Measurements from ENCODE around the gene HSD17B7. TPM values are rescaled to one million over a fixed set of nuclear protein-coding genes. Genes with fewer than 3 reads are reported as not detected.
A peak's percentile ranks its signal among the peaks of the same experiment; 100 is the strongest.

The HSD17B7 gene
- total and polyA plus RNA-seq, 2 donors, result 10.0 to 26.4 TPM

- no peak overlapping the region for H3K4me3 ChIP-seq (ENCODE audit: low read depth, low read length)
- no peak for DNase-seq (ENCODE audit: extremely low spot score)
- WGBS, result 72% methylated on average over 2 of the region's 2 CpGs
- H3K36me3 ChIP-seq (ENCODE audit: insufficient read depth), result no peaks in the 10 kb centered on the region
- H3K4me1 ChIP-seq (ENCODE audit: insufficient read depth), result no peaks in the 10 kb centered on the region
- H3K27ac ChIP-seq (ENCODE audit: low read depth), result no peak overlapping the region
Measured at GRCh38 chr1:162823771-162824525, 33.4 kb downstream of the HSD17B7 start.

- no peak overlapping the region for H3K4me3 ChIP-seq (ENCODE audit: low read depth, low read length)
- 95% methylated on average over 1 of the region's 1 CpG for WGBS
- H3K36me3 ChIP-seq (ENCODE audit: insufficient read depth), result no peaks in the 10 kb centered on the region
- DNase-seq (ENCODE audit: extremely low spot score), result no peak
- no peaks in the 10 kb centered on the region for H3K4me1 ChIP-seq (ENCODE audit: insufficient read depth)
- H3K27ac ChIP-seq (ENCODE audit: low read depth), result no peak overlapping the region
Measured at GRCh38 chr1:162829268-162829667, 38.8 kb downstream of the HSD17B7 start.

GRCh38 chr1:162832470-162832869 lies 42.0 kb downstream of the HSD17B7 start:
- H3K36me3 ChIP-seq (ENCODE audit: insufficient read depth), result no peaks in the 10 kb centered on the region
- WGBS, result 75% methylated on average over 3 of the region's 3 CpGs
- no peak overlapping the region for H3K27ac ChIP-seq (ENCODE audit: low read depth)
- H3K4me1 ChIP-seq (ENCODE audit: insufficient read depth), result no peaks in the 10 kb centered on the region
- no peak for DNase-seq (ENCODE audit: extremely low spot score)
- H3K4me3 ChIP-seq (ENCODE audit: low read depth, low read length), result no peak overlapping the region

GRCh38 chr1:162835157-162835899 lies 44.8 kb downstream of the HSD17B7 start:
- 63% methylated on average over 3 of the region's 3 CpGs for WGBS
- no peak for DNase-seq (ENCODE audit: extremely low spot score)
- H3K27ac ChIP-seq (ENCODE audit: low read depth), result no peak overlapping the region
- H3K4me1 ChIP-seq (ENCODE audit: insufficient read depth), result no peaks in the 10 kb centered on the region
- no peaks in the 10 kb centered on the region for H3K36me3 ChIP-seq (ENCODE audit: insufficient read depth)
- H3K4me3 ChIP-seq (ENCODE audit: low read depth, low read length), result no peak overlapping the region

GRCh38 chr1:162838863-162839262 lies 48.4 kb downstream of the HSD17B7 start:
- no peaks in the 10 kb centered on the region for H3K36me3 ChIP-seq (ENCODE audit: insufficient read depth)
- WGBS, result 97% methylated on average over 4 of the region's 4 CpGs
- no peaks in the 10 kb centered on the region for H3K4me1 ChIP-seq (ENCODE audit: insufficient read depth)
- H3K27ac ChIP-seq (ENCODE audit: low read depth), result no peak overlapping the region
- H3K4me3 ChIP-seq (ENCODE audit: low read depth, low read length), result no peak overlapping the region
- DNase-seq (ENCODE audit: extremely low spot score), result no peak

- no peak for DNase-seq (ENCODE audit: extremely low spot score)
- Histone ChIP-seq H3K36me3 (ENCODE audit: insufficient read depth) (no peaks in the 10 kb centered on the region), H3K27ac (ENCODE audit: low read depth) (no peak overlapping the region), H3K4me1 (ENCODE audit: insufficient read depth) (no peaks in the 10 kb centered on the region), H3K4me3 (ENCODE audit: low read depth, low read length) (no peak overlapping the region)
Measured at GRCh38 chr1:162840250-162840839, 49.8 kb downstream of the HSD17B7 start.

GRCh38 chr1:162844153-162844552 lies 53.7 kb downstream of the HSD17B7 start:
- Histone ChIP-seq H3K36me3 (ENCODE audit: insufficient read depth) (no peaks in the 10 kb centered on the region), H3K4me1 (ENCODE audit: insufficient read depth) (no peaks in the 10 kb centered on the region), H3K4me3 (ENCODE audit: low read depth, low read length) (no peak overlapping the region), H3K27ac (ENCODE audit: low read depth) (no peak overlapping the region)
- WGBS, result 94% methylated on average over 1 of the region's 1 CpG
- no peak for DNase-seq (ENCODE audit: extremely low spot score)

GRCh38 chr1:162846256-162847212 lies 56.0 kb downstream of the HSD17B7 start:
- 89% methylated on average over 16 of the region's 16 CpGs for WGBS
- no peaks in the 10 kb centered on the region for H3K36me3 ChIP-seq (ENCODE audit: insufficient read depth)
- H3K4me1 ChIP-seq (ENCODE audit: insufficient read depth), result no peaks in the 10 kb centered on the region
- H3K4me3 ChIP-seq (ENCODE audit: low read depth, low read length), result no peak overlapping the region
- peak overlapping the region; percentile 28 for H3K27ac ChIP-seq (ENCODE audit: low read depth)
- no peak for DNase-seq (ENCODE audit: extremely low spot score)

- DNase-seq (ENCODE audit: extremely low spot score), result peak; percentile 29
- 21% methylated on average over 3 of the region's 3 CpGs for WGBS
- Histone ChIP-seq H3K4me1 (ENCODE audit: insufficient read depth) (no peaks in the 10 kb centered on the region), H3K27ac (ENCODE audit: low read depth) (no peak overlapping the region), H3K36me3 (ENCODE audit: insufficient read depth) (no peaks in the 10 kb centered on the region), H3K4me3 (ENCODE audit: low read depth, low read length) (no peak overlapping the region)
Measured at GRCh38 chr1:162847839-162848453, 57.4 kb downstream of the HSD17B7 start.

- no peak overlapping the region for H3K4me3 ChIP-seq (ENCODE audit: low read depth, low read length)
- WGBS, result 67% methylated on average over 2 of the region's 2 CpGs
- H3K36me3 ChIP-seq (ENCODE audit: insufficient read depth), result no peaks in the 10 kb centered on the region
- DNase-seq (ENCODE audit: extremely low spot score), result no peak
- no peaks in the 10 kb centered on the region for H3K4me1 ChIP-seq (ENCODE audit: insufficient read depth)
- H3K27ac ChIP-seq (ENCODE audit: low read depth), result no peak overlapping the region
Measured at GRCh38 chr1:162849711-162850110, 59.2 kb downstream of the HSD17B7 start.

- H3K27ac ChIP-seq (ENCODE audit: low read depth), result no peak overlapping the region
- WGBS, result 91% methylated on average over 1 of the region's 1 CpG
- H3K4me3 ChIP-seq (ENCODE audit: low read depth, low read length), result no peak overlapping the region
- DNase-seq (ENCODE audit: extremely low spot score), result no peak
- H3K36me3 ChIP-seq (ENCODE audit: insufficient read depth), result no peaks in the 10 kb centered on the region
- no peaks in the 10 kb centered on the region for H3K4me1 ChIP-seq (ENCODE audit: insufficient read depth)
Measured at GRCh38 chr1:162851341-162851740, 60.8 kb downstream of the HSD17B7 start.

- Histone ChIP-seq H3K27ac (ENCODE audit: low read depth) (no peak overlapping the region), H3K4me1 (ENCODE audit: insufficient read depth) (no peaks in the 10 kb centered on the region)
Measured at GRCh38 chr1:162854245-162854882, 63.9 kb downstream of the HSD17B7 start.

More at GRCh38 chr1:162854245-162854882, 63.9 kb downstream of the HSD17B7 start:
- WGBS, result 38% methylated on average over 4 of the region's 4 CpGs
- Histone ChIP-seq H3K4me3 (ENCODE audit: low read depth, low read length) (no peak overlapping the region), H3K36me3 (ENCODE audit: insufficient read depth) (no peaks in the 10 kb centered on the region)
- DNase-seq (ENCODE audit: extremely low spot score), result peak; percentile 37
